Adrenal gland (tissue), 12 donors: ENCODE measurements around the gene FAM131A. TPM values are rescaled to one million over a fixed set of nuclear protein-coding genes. Genes with fewer than 3 reads are reported as not detected.

Source experiments
- DNase-seq, 7 donors: peaks; one replicate each; pipeline ENCODE4 v3.0.0-alpha.2; 2019 to 2020
- H3K27ac ChIP-seq, 5 donors: fragments of 200-600 bp; sonication (generic) in 4 of 5; 1 replicate in 3 of 5; 2 replicates in 2 of 5; pipeline versions ENCODE4 v1.5.1 to v1.8.0; 2016 to 2020; ENCODE audit warnings: mild to moderate bottlenecking in 1 of 5
- H3K27me3 ChIP-seq: fragments of 200-600 bp; 2 replicates; pipeline ENCODE4 v1.8.0; 2021
- H3K36me3 ChIP-seq, 2 donors: fragments of 200-600 bp; replicated peaks in 1 of 2; 1 replicate in 1 of 2; 2 replicates in 1 of 2; pipeline versions ENCODE4 v1.5.1 to v1.8.0; 2018 to 2022
- H3K4me1 ChIP-seq, 2 donors: fragments of 200-600 bp; replicated peaks in 1 of 2; 1 replicate in 1 of 2; 2 replicates in 1 of 2; pipeline versions ENCODE4 v1.5.1 to v1.8.0; 2018 to 2021
- H3K4me3 ChIP-seq, 4 donors: fragments of 200-600 bp; sonication (generic) in 3 of 4; one replicate each; pipeline ENCODE4 v1.5.1; 2016 to 2018
- H3K9me3 ChIP-seq, 3 donors: fragments of 200-600 bp; sonication (generic) in 1 of 3; replicated peaks in 1 of 3; 1 replicate in 2 of 3; 2 replicates in 1 of 3; pipeline versions ENCODE4 v1.5.1 to v1.8.0; 2016 to 2021
- POLR2A ChIP-seq, 2 donors: fragments of 450-650 bp; IDR thresholded peaks; one replicate each; pipeline ENCODE4 v1.6.1; 2017; ENCODE audit warnings: antibody characterized with exemption in 2 of 2, mild to moderate bottlenecking in 2 of 2, moderate library complexity in 1 of 2
- WGBS, 4 donors: extraction: QIAGEN DNeasy Blood & Tissue Kit in 2 of 4; methylation state at CpG; one replicate each; pipeline versions ENCODE4 v1.1.5 to v1.1.7; 2013 to 2017; 5-methylcytosine and 5-hydroxymethylcytosine counted together
- intact Hi-C, 2 donors: fragments of 100-400 bp; cut with DNase I; formaldehyde crosslinking; loops; one replicate each; pipeline versions ENCODE4 v1.14.1 to v1.15.0; 2022 to 2023
- polyA plus RNA-seq, 3 donors: library from polyadenylated mRNA; stranded (reverse); fragments of 200-250 nt in 2 of 3; fragments of 350-450 nt in 1 of 3; fragmentation: Illumina TruSeq in 1 of 3; extraction: RNeasy Lipid Tissue Mini Kit (QIAGEN cat#74804) in 1 of 3; gene quantifications; one replicate each; pipeline ENCODE4 v1.2.3, GENCODE V29; 2013 to 2014
- total RNA-seq, 9 donors: library from RNA; depleted of rRNA in 4 of 9; stranded (reverse); fragments of >200 nt in 4 of 9; fragments of 120-200 nt in 1 of 9; fragmentation: NEBNext Ultra II Directional in 1 of 9; extraction: Animal tissue kit (Norgen Biotek cat#: 25700) in 1 of 9; gene quantifications; one replicate each; pipeline versions ENCODE4 v1.1.0 to v1.2.4, GENCODE V29; 2013 to 2023
- TF ChIP-seq, protein P1 (sequence below), 6 experiments: fragments of 450-650 bp in 4 of 6; fragments of 200-600 bp in 2 of 6; sonication (generic) in 1 of 6; IDR thresholded peaks; 1 replicate in 5 of 6; 2 replicates in 1 of 6; pipeline versions ENCODE4 v1.5.1 to v1.8.0; 2016 to 2021; ENCODE audit warnings: antibody characterized with exemption in 6 of 6, mild to moderate bottlenecking in 2 of 6, moderate library complexity in 1 of 6
- donor health status: healthy with polysubstance abuse.
- donor health status: Bipolar disorder and iron deficiency.
- donor health status: DM: yes; HTN: yes; CAD: no.
- donor health status: DM: no; HTN: no; CAD: no.
- donor health status: DM: no; HTN: no; CAD: no.
- donor health status: DM: yes; HTN: yes; CAD: no.

Gene FAM131A
- total and polyA plus RNA-seq, 12 donors: 13.3 to 43.0 (median 33.7) TPM

DNA sequence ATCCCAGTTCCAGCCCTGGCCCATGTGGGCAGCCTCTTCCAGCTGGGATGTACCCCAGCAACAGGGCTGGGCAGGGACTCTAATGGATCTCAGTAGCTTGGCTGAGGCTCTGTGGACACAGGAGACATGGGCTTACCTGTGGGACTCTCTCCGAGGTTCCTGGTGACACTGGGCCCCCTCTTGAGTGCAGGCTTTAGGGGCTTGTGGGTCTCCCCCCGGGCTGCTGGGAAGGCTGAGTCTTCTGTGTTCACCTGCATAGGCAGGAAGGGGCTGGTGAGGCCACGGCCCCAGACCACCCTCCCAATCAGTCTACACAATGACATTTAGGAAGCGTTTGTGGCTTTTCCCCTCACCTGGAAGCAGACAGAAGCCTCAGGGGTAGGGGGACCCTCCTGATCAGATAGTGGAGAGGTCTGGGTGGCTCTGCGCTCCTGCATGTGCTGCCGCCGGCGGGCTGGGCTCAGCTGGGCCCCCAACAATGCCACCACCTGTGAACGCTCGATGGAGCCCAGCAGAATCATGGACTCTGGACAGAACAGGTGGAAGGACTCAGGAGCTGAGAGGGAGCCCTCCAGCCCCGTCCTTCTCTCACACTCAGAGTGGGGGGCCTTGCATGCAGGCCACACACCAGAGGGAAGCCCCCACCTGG is 15.6 kb downstream of the FAM131A start:
- no peak overlapping the region for H3K4me3 ChIP-seq
- peaks cover 0 to 27% of the 10 kb centered on the region in 2 donors for H3K36me3 ChIP-seq
- TF ChIP-seq POLR2A (IDR thresholded peaks at IDR 0.05): no peak
- TF ChIP-seq, protein P1, sequence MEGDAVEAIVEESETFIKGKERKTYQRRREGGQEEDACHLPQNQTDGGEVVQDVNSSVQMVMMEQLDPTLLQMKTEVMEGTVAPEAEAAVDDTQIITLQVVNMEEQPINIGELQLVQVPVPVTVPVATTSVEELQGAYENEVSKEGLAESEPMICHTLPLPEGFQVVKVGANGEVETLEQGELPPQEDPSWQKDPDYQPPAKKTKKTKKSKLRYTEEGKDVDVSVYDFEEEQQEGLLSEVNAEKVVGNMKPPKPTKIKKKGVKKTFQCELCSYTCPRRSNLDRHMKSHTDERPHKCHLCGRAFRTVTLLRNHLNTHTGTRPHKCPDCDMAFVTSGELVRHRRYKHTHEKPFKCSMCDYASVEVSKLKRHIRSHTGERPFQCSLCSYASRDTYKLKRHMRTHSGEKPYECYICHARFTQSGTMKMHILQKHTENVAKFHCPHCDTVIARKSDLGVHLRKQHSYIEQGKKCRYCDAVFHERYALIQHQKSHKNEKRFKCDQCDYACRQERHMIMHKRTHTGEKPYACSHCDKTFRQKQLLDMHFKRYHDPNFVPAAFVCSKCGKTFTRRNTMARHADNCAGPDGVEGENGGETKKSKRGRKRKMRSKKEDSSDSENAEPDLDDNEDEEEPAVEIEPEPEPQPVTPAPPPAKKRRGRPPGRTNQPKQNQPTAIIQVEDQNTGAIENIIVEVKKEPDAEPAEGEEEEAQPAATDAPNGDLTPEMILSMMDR (IDR thresholded peaks at IDR 0.05): no peak
- no peak overlapping the region for H3K27ac ChIP-seq
- peaks cover 0 to 20% of the 10 kb centered on the region in 2 donors for H3K4me1 ChIP-seq
- WGBS, 4 donors: 79 to 98% (median 90%) methylated on average over 5 to 11 of the region's 11 CpGs
- no peaks in the 10 kb centered on the region for H3K9me3 ChIP-seq
- no peaks in the 10 kb centered on the region for H3K27me3 ChIP-seq
- intact Hi-C loops: no loop called here
- DNase-seq: no peak

DNA sequence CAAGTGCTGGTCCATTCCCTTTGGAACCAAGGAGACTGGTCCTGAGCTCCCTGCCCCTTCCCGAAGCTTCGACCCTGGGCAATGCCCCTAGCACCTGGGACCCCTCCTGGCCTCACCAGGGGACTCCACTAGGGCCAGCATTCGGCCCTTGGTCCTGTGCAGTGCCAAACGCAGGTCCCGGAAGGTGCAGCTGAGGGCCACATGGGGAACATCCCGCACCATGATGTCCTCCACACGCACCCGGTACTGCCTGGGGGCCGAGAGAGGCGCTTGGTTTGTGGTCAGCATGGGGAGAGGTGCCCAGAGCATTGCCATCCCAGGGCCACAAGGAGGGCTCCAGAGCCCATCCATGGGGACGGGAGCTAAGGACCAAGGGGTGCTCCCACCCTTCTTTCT is 16.1 kb downstream of the FAM131A start:
- TF ChIP-seq, protein P1 (IDR thresholded peaks at IDR 0.05): no peak
- no peak for TF ChIP-seq POLR2A (IDR thresholded peaks at IDR 0.05)
- Histone ChIP-seq H3K27ac (no peak overlapping the region), H3K4me3 (no peak overlapping the region), H3K9me3 (no peaks in the 10 kb centered on the region), H3K4me1 (peaks cover 0 to 20% of the 10 kb centered on the region in 2 donors), H3K27me3 (no peaks in the 10 kb centered on the region), H3K36me3 (peaks cover 0 to 27% of the 10 kb centered on the region in 2 donors)
- no peak for DNase-seq
- intact Hi-C loops: no loop called here
- 85 to 93% (median 91%) methylated on average over 5 to 11 of the region's 11 CpGs for WGBS, 4 donors

DNA sequence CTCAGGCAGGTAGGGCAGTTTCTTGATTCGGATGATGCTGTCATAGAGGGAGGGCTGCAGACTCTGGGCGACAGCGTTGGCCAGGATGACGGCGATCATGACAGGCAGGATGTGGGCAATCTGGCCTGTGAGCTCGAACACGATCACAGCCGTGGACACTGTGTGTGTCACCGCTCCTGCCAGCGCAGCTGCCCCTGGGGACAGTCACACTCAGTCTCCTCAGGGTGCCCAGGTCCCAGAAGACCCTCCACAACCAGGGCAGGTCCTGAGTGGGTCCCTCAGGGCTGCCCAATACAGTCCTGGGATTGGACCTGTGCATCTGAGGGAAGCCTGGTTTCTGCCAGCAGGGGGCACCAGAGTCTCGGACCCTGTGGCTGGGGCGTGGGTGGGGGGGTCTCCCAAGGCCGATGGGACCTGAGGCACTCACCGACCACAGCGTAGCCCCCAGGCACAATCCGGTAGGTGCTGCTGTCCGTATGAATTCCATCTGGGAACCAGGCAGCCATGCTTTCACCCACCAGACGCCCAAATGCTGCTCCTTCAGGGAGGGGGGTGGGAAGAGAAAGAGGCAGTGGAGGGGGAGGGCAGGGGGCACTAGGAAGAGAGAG is 16.8 kb downstream of the FAM131A start:
- 55 to 83% (median 67%) methylated on average over 1 to 18 of the region's 18 CpGs for WGBS, 4 donors
- peak in 4 of 7 donors; percentile 48 to 66 (median 59) for DNase-seq
- Histone ChIP-seq H3K36me3 (peaks cover 0 to 27% of the 10 kb centered on the region in 2 donors), H3K4me1 (peaks cover 0 to 25% of the 10 kb centered on the region in 2 donors), H3K27ac (no peak overlapping the region), H3K9me3 (no peaks in the 10 kb centered on the region), H3K27me3 (no peaks in the 10 kb centered on the region), H3K4me3 (no peak overlapping the region)
- TF ChIP-seq, protein P1 (IDR thresholded peaks at IDR 0.05): peak; percentile 55 to 67 (median 59)
- no peak for TF ChIP-seq POLR2A (IDR thresholded peaks at IDR 0.05)
- intact Hi-C loops: no loop called here

DNA sequence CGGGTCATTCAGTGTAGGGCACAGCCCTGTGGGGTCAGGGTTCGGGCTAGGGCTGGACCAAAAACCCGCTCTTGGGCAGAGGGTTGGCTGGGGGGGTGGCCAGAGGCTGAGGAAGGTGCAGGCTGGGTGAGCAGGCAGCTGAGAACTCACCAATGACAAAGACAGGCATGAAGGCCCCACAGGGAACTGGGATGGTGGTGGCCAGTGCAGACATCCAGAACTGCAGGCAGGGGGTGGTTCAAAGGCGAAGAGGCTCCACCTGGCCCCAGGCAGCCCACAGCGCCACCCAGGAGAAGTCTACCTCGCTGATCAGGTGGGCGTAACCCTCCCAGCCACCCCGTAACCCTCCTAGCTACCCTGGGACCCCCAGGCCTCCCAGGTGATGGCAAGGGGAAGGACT is 17.4 kb downstream of the FAM131A start:
- peaks cover 0 to 27% of the 10 kb centered on the region in 2 donors for H3K36me3 ChIP-seq
- H3K4me3 ChIP-seq: no peak overlapping the region
- TF ChIP-seq, protein P1 (IDR thresholded peaks at IDR 0.05): no peak
- intact Hi-C loops: no loop called here
- 70 to 85% (median 76%) methylated on average over 3 to 8 of the region's 8 CpGs for WGBS, 4 donors
- H3K9me3 ChIP-seq: no peaks in the 10 kb centered on the region
- no peaks in the 10 kb centered on the region for H3K27me3 ChIP-seq
- no peak overlapping the region for H3K27ac ChIP-seq
- no peak for DNase-seq
- H3K4me1 ChIP-seq: peaks cover 0 to 30% of the 10 kb centered on the region in 2 donors
